HFFc6 (cell line): ENCODE measurements around the gene MPZL3. TPM values are rescaled to one million over a fixed set of nuclear protein-coding genes. Genes with fewer than 3 reads are reported as not detected.

Experiments
- DNase-seq: peaks from one replicate; pipeline ENCODE4 v3.0.0-alpha.2; 2018
- H3K27ac Mint-ChIP-seq: 2 replicates; pipeline ENCODE4 v1.8.0; 2020; ENCODE audit warnings: mild to moderate bottlenecking, mixed read lengths
- H3K27me3 Mint-ChIP-seq: 2 replicates; pipeline ENCODE4 v1.8.0; 2021; ENCODE audit warnings: mild to moderate bottlenecking, moderate library complexity, mixed read lengths; ENCODE audit not compliant: insufficient read depth
- H3K36me3 Mint-ChIP-seq: 2 replicates; pipeline ENCODE4 v1.8.0; 2021; ENCODE audit warnings: low read depth, mixed read lengths
- H3K4me1 Mint-ChIP-seq: 2 replicates; pipeline ENCODE4 v1.8.0; 2020; ENCODE audit warnings: low read depth, mixed read lengths
- H3K4me3 Mint-ChIP-seq: 2 replicates; pipeline ENCODE4 v1.8.0; 2020; ENCODE audit warnings: mild to moderate bottlenecking, moderate library complexity, mixed read lengths
- H3K9me3 Mint-ChIP-seq: 2 replicates; pipeline ENCODE4 v1.8.0; 2020; ENCODE audit warnings: mild to moderate bottlenecking, mixed read lengths
- CTCF ChIP-seq: fragments of 200-600 bp; sonication (generic); IDR thresholded peaks from 2 replicates; pipeline ENCODE4 v1.5.0; 2021; ENCODE audit warnings: antibody characterized with exemption, mild to moderate bottlenecking
- total RNA-seq, 6 experiments: library from RNA; stranded (reverse); fragmentation: NEBNext Ultra II Directional; extraction: Animal tissue kit (Norgen Biotek cat#: 25700); gene quantifications; 2 replicates in 1 of 6; 3 replicates in 5 of 6; pipeline ENCODE4 v1.2.3, GENCODE V29; 2021

Gene MPZL3
- total RNA-seq, 6 experiments from 2014 or later, result 0.21 to 0.33 TPM; not detected in 4

- H3K9me3 Mint-ChIP-seq, result no peaks in the 10 kb centered on the region
- TF ChIP-seq CTCF, result no peak
- no peaks in the 10 kb centered on the region; the same call in 1 of the 2 replicates for H3K4me1 Mint-ChIP-seq
- no peak overlapping the region for H3K27ac Mint-ChIP-seq
- no peaks in the 10 kb centered on the region for H3K36me3 Mint-ChIP-seq
- H3K4me3 Mint-ChIP-seq, result no peak overlapping the region
- no peak for DNase-seq
- H3K27me3 Mint-ChIP-seq, result peaks cover 33% of the 10 kb centered on the region
Observed at GRCh38 chr11:118238421-118238820, 13.7 kb downstream of the MPZL3 start.

- Mint-ChIP-seq H3K27me3 (peaks cover 29% of the 10 kb centered on the region), H3K4me1 (no peaks in the 10 kb centered on the region), H3K27ac (no peak overlapping the region), H3K36me3 (no peaks in the 10 kb centered on the region), H3K9me3 (no peaks in the 10 kb centered on the region), H3K4me3 (no peak overlapping the region)
- DNase-seq, result no peak
- no peak for TF ChIP-seq CTCF
Observed at GRCh38 chr11:118236170-118236569, 16.0 kb downstream of the MPZL3 start.

- no peak for TF ChIP-seq CTCF
- DNase-seq, result no peak
- Mint-ChIP-seq H3K4me1 (no peaks in the 10 kb centered on the region), H3K27me3 (peaks cover 22% of the 10 kb centered on the region), H3K4me3 (no peak overlapping the region), H3K27ac (no peak overlapping the region), H3K9me3 (no peaks in the 10 kb centered on the region), H3K36me3 (no peaks in the 10 kb centered on the region)
Observed at GRCh38 chr11:118234833-118235232, 17.3 kb downstream of the MPZL3 start.

GRCh38 chr11:118233850-118234249 is 18.3 kb downstream of the MPZL3 start:
- no peak for TF ChIP-seq CTCF
- no peak for DNase-seq
- H3K27me3 Mint-ChIP-seq, result peaks cover 20% of the 10 kb centered on the region
- no peak overlapping the region for H3K27ac Mint-ChIP-seq
- no peak overlapping the region for H3K4me3 Mint-ChIP-seq
- no peaks in the 10 kb centered on the region for H3K9me3 Mint-ChIP-seq
- no peaks in the 10 kb centered on the region for H3K36me3 Mint-ChIP-seq
- H3K4me1 Mint-ChIP-seq, result peaks cover 5% of the 10 kb centered on the region

- Mint-ChIP-seq H3K9me3 (no peaks in the 10 kb centered on the region), H3K27me3 (peaks cover 19% of the 10 kb centered on the region), H3K4me1 (peaks cover 5% of the 10 kb centered on the region), H3K36me3 (no peaks in the 10 kb centered on the region), H3K4me3 (no peak overlapping the region), H3K27ac (no peak overlapping the region)
- no peak for TF ChIP-seq CTCF
- DNase-seq, result no peak
Observed at GRCh38 chr11:118233377-118233776, 18.8 kb downstream of the MPZL3 start.

GRCh38 chr11:118232659-118233058 is 19.5 kb downstream of the MPZL3 start:
- Mint-ChIP-seq H3K36me3 (no peaks in the 10 kb centered on the region), H3K27me3 (peaks cover 19% of the 10 kb centered on the region), H3K4me1 (peaks cover 5% of the 10 kb centered on the region), H3K27ac (no peak overlapping the region), H3K9me3 (no peaks in the 10 kb centered on the region), H3K4me3 (no peak overlapping the region)
- no peak for DNase-seq
- no peak for TF ChIP-seq CTCF
